PC-9 (cell line): Measurements from ENCODE around the gene RALGAPA2. TPM values are rescaled to one million over a fixed set of nuclear protein-coding genes. Genes with fewer than 3 reads are reported as not detected.

ENCODE experiments used
- BruUV-seq: library from RNA; stranded (reverse); fragments of 400-500 nt; replicated peaks from 2 replicates; lab custom pipeline; 2021; lab: Mats Ljungman, UMichigan
- CTCF ChIA-PET: fragments of 300-600 bp; sonication (Branson Sonifier 250); formaldehyde crosslinking; loops from one replicate; lab custom pipeline; 2022; ENCODE audit warnings: antibody characterized with exemption; lab: Charles Lee
- POLR2A ChIA-PET: fragments of 300-600 bp; sonication (Branson Sonifier 250); formaldehyde crosslinking; loops from one replicate; lab custom pipeline; 2022; ENCODE audit warnings: antibody characterized with exemption; ENCODE audit not compliant: unreplicated experiment; lab: Charles Lee
- DNase-seq, 2 experiments: peaks; one replicate each; pipeline versions ENCODE4 v3.0.0 to v3.0.0-alpha.2; 2015 to 2022; ENCODE audit warnings: mixed read lengths in 1 of 2
- H2AFZ ChIP-seq: fragments of 200-600 bp; sonication (generic); 2 replicates; pipeline ENCODE4 v1.8.1; 2017; ENCODE audit warnings: antibody characterized with exemption
- H3F3A ChIP-seq: fragments of 200-600 bp; sonication (generic); 2 replicates; pipeline ENCODE4 v1.8.1; 2017; ENCODE audit warnings: antibody characterized with exemption, mild to moderate bottlenecking, low read depth; ENCODE audit not compliant: insufficient read depth
- H3K27ac ChIP-seq: fragments of 200-600 bp; sonication (generic); 2 replicates; pipeline ENCODE4 v1.6.1; 2016; ENCODE audit warnings: mixed run types
- H3K27me3 ChIP-seq: fragments of 200-600 bp; sonication (generic); 2 replicates; pipeline ENCODE4 v1.6.1; 2016; ENCODE audit warnings: low read depth, mixed run types; ENCODE audit not compliant: insufficient read depth
- H3K36me3 ChIP-seq: fragments of 200-600 bp; sonication (generic); 2 replicates; pipeline ENCODE4 v1.6.1; 2016; ENCODE audit warnings: low read depth, mixed run types
- H3K4me1 ChIP-seq: fragments of 200-600 bp; sonication (generic); replicated peaks from 2 replicates; pipeline ENCODE4 v1.6.1; 2016; ENCODE audit warnings: mixed run types; ENCODE audit not compliant: insufficient read depth
- H3K4me2 ChIP-seq: fragments of 200-600 bp; sonication (generic); 2 replicates; pipeline ENCODE4 v1.6.1; 2017; ENCODE audit warnings: mixed run types
- H3K4me3 ChIP-seq: fragments of 200-600 bp; sonication (generic); 2 replicates; pipeline ENCODE4 v1.6.1; 2016; ENCODE audit warnings: mixed run types
- H3K79me2 ChIP-seq: fragments of 200-600 bp; sonication (generic); 2 replicates; pipeline ENCODE4 v1.6.1; 2017; ENCODE audit warnings: low read depth, mixed run types
- H3K9me2 ChIP-seq: fragments of 200-600 bp; sonication (generic); 2 replicates; pipeline ENCODE4 v1.8.1; 2017; ENCODE audit warnings: mild to moderate bottlenecking; ENCODE audit not compliant: insufficient read depth
- H3K9me3 ChIP-seq: fragments of 200-600 bp; sonication (generic); 2 replicates; pipeline ENCODE4 v1.8.1; 2016; ENCODE audit warnings: low read depth; ENCODE audit not compliant: insufficient read depth
- H4K20me1 ChIP-seq: fragments of 200-600 bp; sonication (generic); 2 replicates; pipeline ENCODE4 v1.8.1; 2017; ENCODE audit not compliant: insufficient read depth
- EZH2 ChIP-seq: fragments of 200-600 bp; sonication (generic); IDR thresholded peaks from 2 replicates; pipeline ENCODE4 v1.8.0; 2017; ENCODE audit warnings: antibody characterized with exemption, low read depth
- intact Hi-C: fragments of 100-400 bp; cut with micrococcal nuclease; formaldehyde crosslinking; loops from one replicate; pipeline ENCODE4 v1.10.0; 2022; ENCODE audit not compliant: unreplicated experiment
- total RNA-seq: library from RNA; stranded (reverse); gene quantifications from 2 replicates; pipeline ENCODE4 v1.2.3, GENCODE V29; 2021
- TF ChIP-seq, protein P1 (sequence below): fragments of 200-600 bp; sonication (generic); conservative IDR thresholded peaks from 2 replicates; pipeline ENCODE4 v1.6.1; 2017; ENCODE audit warnings: mixed run types, antibody characterized with exemption, mild to moderate bottlenecking, moderate library complexity

RALGAPA2 gene
- total RNA-seq, 1 experiment from 2014 or later: 28.7 TPM

DNA sequence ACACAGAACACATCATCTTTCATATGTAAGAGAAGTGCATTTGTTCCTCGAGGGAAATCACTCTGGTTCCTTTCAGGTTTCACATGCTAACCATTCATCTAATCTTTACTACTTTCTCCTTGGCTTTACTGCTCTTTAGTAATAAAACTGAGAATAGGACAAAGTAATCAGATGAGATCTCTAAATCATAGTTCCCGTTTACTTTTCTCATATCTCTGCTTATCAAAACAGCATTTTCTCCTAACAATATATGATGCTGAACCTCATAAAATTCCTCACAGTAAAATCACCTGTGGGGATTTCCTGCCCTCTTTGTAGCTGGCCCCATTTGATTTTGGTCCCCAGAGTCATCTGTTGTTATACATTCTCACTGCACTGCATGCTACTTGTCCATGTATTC is 100.2 kb downstream of the RALGAPA2 start:
- H3K27ac ChIP-seq: no peak overlapping the region
- no peaks in the 10 kb centered on the region for H3K36me3 ChIP-seq
- intact Hi-C loops: no loop called here
- POLR2A ChIA-PET: no interaction called here
- H4K20me1 ChIP-seq: no peaks in the 10 kb centered on the region
- CTCF ChIA-PET: no interaction called here
- H3K27me3 ChIP-seq: no peaks in the 10 kb centered on the region
- no peaks in the 10 kb centered on the region for H3K9me3 ChIP-seq
- no TSS peak for BruUV-seq
- no peaks in the 10 kb centered on the region for H3K79me2 ChIP-seq
- TF ChIP-seq EZH2: no peak
- TF ChIP-seq, protein P1, sequence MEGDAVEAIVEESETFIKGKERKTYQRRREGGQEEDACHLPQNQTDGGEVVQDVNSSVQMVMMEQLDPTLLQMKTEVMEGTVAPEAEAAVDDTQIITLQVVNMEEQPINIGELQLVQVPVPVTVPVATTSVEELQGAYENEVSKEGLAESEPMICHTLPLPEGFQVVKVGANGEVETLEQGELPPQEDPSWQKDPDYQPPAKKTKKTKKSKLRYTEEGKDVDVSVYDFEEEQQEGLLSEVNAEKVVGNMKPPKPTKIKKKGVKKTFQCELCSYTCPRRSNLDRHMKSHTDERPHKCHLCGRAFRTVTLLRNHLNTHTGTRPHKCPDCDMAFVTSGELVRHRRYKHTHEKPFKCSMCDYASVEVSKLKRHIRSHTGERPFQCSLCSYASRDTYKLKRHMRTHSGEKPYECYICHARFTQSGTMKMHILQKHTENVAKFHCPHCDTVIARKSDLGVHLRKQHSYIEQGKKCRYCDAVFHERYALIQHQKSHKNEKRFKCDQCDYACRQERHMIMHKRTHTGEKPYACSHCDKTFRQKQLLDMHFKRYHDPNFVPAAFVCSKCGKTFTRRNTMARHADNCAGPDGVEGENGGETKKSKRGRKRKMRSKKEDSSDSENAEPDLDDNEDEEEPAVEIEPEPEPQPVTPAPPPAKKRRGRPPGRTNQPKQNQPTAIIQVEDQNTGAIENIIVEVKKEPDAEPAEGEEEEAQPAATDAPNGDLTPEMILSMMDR: no peak
- H2AFZ ChIP-seq: no peak overlapping the region
- no peaks in the 10 kb centered on the region for H3K4me1 ChIP-seq
- DNase-seq: no peak
- no peak overlapping the region for H3K4me3 ChIP-seq
- H3K9me2 ChIP-seq: no peaks in the 10 kb centered on the region
- no peaks in the 10 kb centered on the region for H3F3A ChIP-seq
- no peak overlapping the region for H3K4me2 ChIP-seq

DNA sequence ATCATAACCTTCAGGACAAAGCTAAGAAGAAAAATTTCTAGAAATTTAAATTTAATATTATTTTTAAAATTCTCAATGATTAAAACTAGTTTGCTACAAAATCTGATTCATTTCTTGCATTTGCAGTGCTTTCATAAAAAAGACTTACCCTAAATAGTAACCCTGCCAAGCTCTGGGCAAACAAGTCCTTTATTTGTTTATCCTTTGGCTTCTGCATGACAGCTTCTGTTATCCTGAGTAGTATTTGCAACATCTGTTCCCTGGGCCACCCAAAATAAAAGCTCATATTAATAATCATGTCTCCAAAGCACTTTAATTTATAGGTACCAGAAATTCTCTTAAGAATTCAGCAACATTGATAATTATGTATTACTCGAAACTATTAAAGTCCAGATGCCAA is 101.3 kb downstream of the RALGAPA2 start:
- no peaks in the 10 kb centered on the region for H3K4me1 ChIP-seq
- no peaks in the 10 kb centered on the region for H3K9me3 ChIP-seq
- BruUV-seq: no TSS peak
- no peaks in the 10 kb centered on the region for H3K36me3 ChIP-seq
- no peaks in the 10 kb centered on the region for H3K79me2 ChIP-seq
- H4K20me1 ChIP-seq: no peaks in the 10 kb centered on the region
- ChIA-PET CTCF (no interaction called here), POLR2A (no interaction called here)
- H3K9me2 ChIP-seq: no peaks in the 10 kb centered on the region
- no peak overlapping the region for H3K4me2 ChIP-seq
- no peak overlapping the region for H3K27ac ChIP-seq
- H2AFZ ChIP-seq: no peak overlapping the region
- no peak for DNase-seq
- no peaks in the 10 kb centered on the region for H3K27me3 ChIP-seq
- no peak for TF ChIP-seq EZH2
- TF ChIP-seq, protein P1: no peak
- intact Hi-C loops: no loop called here
- H3F3A ChIP-seq: no peaks in the 10 kb centered on the region
- no peak overlapping the region for H3K4me3 ChIP-seq

DNA sequence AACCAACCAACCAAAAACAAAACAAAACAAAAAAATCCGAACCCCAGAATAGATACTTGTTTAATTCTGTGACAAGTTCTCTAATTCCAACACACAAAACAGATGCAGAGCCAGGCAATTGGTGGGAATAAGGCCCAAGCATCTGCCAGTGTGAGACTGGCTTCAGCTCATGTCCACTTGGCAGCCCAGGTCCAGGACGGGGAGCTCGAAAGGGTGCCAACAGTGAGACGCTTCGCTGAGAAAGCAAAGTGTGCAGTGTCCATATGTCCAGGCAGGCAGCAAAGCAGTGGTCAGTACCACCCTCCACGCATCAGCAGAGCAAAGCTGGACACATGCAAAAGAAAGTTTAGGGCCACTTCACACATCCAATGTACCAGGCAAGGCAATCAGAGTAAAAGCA is 102.9 kb downstream of the RALGAPA2 start:
- no peak overlapping the region for H3K27ac ChIP-seq
- no peak for DNase-seq
- H3K4me3 ChIP-seq: no peak overlapping the region
- intact Hi-C loops: no loop called here
- no peaks in the 10 kb centered on the region for H3K4me1 ChIP-seq
- no peaks in the 10 kb centered on the region for H3K79me2 ChIP-seq
- no peak overlapping the region for H3K4me2 ChIP-seq
- H4K20me1 ChIP-seq: no peaks in the 10 kb centered on the region
- no peaks in the 10 kb centered on the region for H3K9me3 ChIP-seq
- no peaks in the 10 kb centered on the region for H3K36me3 ChIP-seq
- no peaks in the 10 kb centered on the region for H3F3A ChIP-seq
- no TSS peak for BruUV-seq
- no peak for TF ChIP-seq EZH2
- TF ChIP-seq, protein P1: no peak
- ChIA-PET CTCF (no interaction called here), POLR2A (no interaction called here)
- no peaks in the 10 kb centered on the region; the same call in 1 of the 2 replicates for H3K9me2 ChIP-seq
- no peaks in the 10 kb centered on the region for H3K27me3 ChIP-seq
- H2AFZ ChIP-seq: no peak overlapping the region
